Neural cell (in vitro differentiated cells): Measurements from ENCODE around the gene GABRB2. TPM values are rescaled to one million over a fixed set of nuclear protein-coding genes. Genes with fewer than 3 reads are reported as not detected.

Source experiments
- H2AFZ ChIP-seq: fragments of 200-600, 300-800 bp; sonication (generic), shearing (Covaris generic); 2 replicates; pipeline ENCODE4 v1.6.0; 2014; ENCODE audit warnings: low read depth, mild to moderate bottlenecking, antibody characterized with exemption, low read length, moderate library complexity
- H3F3A ChIP-seq: fragments of 200-600 bp; shearing (Covaris generic); 2 replicates; pipeline ENCODE4 v1.6.1; 2016; ENCODE audit warnings: mild to moderate bottlenecking, moderate library complexity, mixed read lengths, antibody characterized with exemption, low read length; ENCODE audit not compliant: insufficient read depth, poor library complexity, severe bottlenecking
- H3K27ac ChIP-seq: fragments of 200-600, 300-800 bp; sonication (generic), shearing (Covaris generic); 2 replicates; pipeline ENCODE4 v1.5.1; 2014; ENCODE audit warnings: mild to moderate bottlenecking, low read length, moderate library complexity
- H3K27me3 ChIP-seq: fragments of 300-800, 200-600 bp; sonication (generic), shearing (Covaris generic); 2 replicates; pipeline ENCODE4 v1.6.0; 2014; ENCODE audit warnings: mild to moderate bottlenecking, low read depth, low read length, moderate library complexity; ENCODE audit not compliant: insufficient read depth
- H3K36me3 ChIP-seq: fragments of 300-800, 200-600 bp; sonication (generic), shearing (Covaris generic); 2 replicates; pipeline ENCODE4 v1.5.1; 2014; ENCODE audit warnings: mild to moderate bottlenecking, antibody characterized with exemption, low read length, moderate library complexity; ENCODE audit not compliant: insufficient read depth
- H3K4me2 ChIP-seq: fragments of 300-800, 200-600 bp; sonication (generic), shearing (Covaris generic); 2 replicates; pipeline ENCODE4 v1.6.0; 2014; ENCODE audit warnings: mild to moderate bottlenecking, low read length
- H3K4me3 ChIP-seq: fragments of 300-800, 200-600 bp; sonication (generic), shearing (Covaris generic); 2 replicates; pipeline ENCODE4 v1.5.1; 2014; ENCODE audit warnings: mild to moderate bottlenecking, low read length, moderate library complexity
- H3K79me2 ChIP-seq: fragments of 200-600 bp; shearing (Covaris generic); replicated peaks from 2 replicates; pipeline ENCODE4 v1.6.0; 2014; ENCODE audit warnings: mild to moderate bottlenecking, low read length, moderate library complexity; ENCODE audit not compliant: insufficient read depth
- H3K9ac ChIP-seq: fragments of 300-800, 200-600 bp; sonication (generic), shearing (Covaris generic); 2 replicates; pipeline ENCODE4 v1.6.1; 2016; ENCODE audit warnings: mild to moderate bottlenecking, low read length, mixed read lengths
- H3K9me2 ChIP-seq: fragments of 200-600 bp; shearing (Covaris generic); 2 replicates; pipeline ENCODE4 v1.6.1; 2016; ENCODE audit warnings: mild to moderate bottlenecking, low read length, mixed read lengths; ENCODE audit not compliant: insufficient read depth
- H3K9me3 ChIP-seq: fragments of 200-600, 300-800 bp; sonication (generic), shearing (Covaris generic); 2 replicates; pipeline ENCODE4 v1.6.1; 2016; ENCODE audit warnings: mild to moderate bottlenecking, mixed run types, low read length, moderate library complexity, mixed read lengths
- H4K20me1 ChIP-seq: fragments of 200-600 bp; shearing (Covaris generic); 2 replicates; pipeline ENCODE4 v1.6.1; 2016; ENCODE audit warnings: mild to moderate bottlenecking, mixed run types; ENCODE audit not compliant: insufficient read depth
- CTCF ChIP-seq: fragments of 450-650 bp; IDR thresholded peaks from 2 replicates; pipeline ENCODE4 v1.5.1; 2014; ENCODE audit warnings: antibody characterized with exemption, mild to moderate bottlenecking, moderate library complexity; ENCODE audit not compliant: poor library complexity, severe bottlenecking
- EP300 ChIP-seq: fragments of 450-650 bp; conservative IDR thresholded peaks from 2 replicates; pipeline ENCODE4 v1.6.1; 2014; ENCODE audit warnings: antibody characterized with exemption, mild to moderate bottlenecking, moderate library complexity; ENCODE audit not compliant: poor library complexity, severe bottlenecking
- EZH2 ChIP-seq: fragments of 200-600, 300-800 bp; shearing (Covaris generic), sonication (generic); IDR thresholded peaks from 2 replicates; pipeline ENCODE4 v1.6.1; 2014; ENCODE audit warnings: antibody characterized with exemption, low read length, borderline replicate concordance, mild to moderate bottlenecking; ENCODE audit not compliant: insufficient read depth, poor library complexity, severe bottlenecking
- MXI1 ChIP-seq: fragments of 450-650 bp; conservative IDR thresholded peaks from 2 replicates; pipeline ENCODE4 v1.6.1; 2014; ENCODE audit warnings: antibody characterized with exemption, mild to moderate bottlenecking; ENCODE audit not compliant: poor library complexity, severe bottlenecking
- POLR2AphosphoS5 ChIP-seq: IDR thresholded peaks from 2 replicates; pipeline ENCODE4 v1.6.1; 2012
- RAD21 ChIP-seq: fragments of 450-650 bp; conservative IDR thresholded peaks from 2 replicates; pipeline ENCODE4 v1.6.1; 2014; ENCODE audit warnings: antibody characterized with exemption, mild to moderate bottlenecking, moderate library complexity
- REST ChIP-seq: IDR thresholded peaks from 2 replicates; pipeline ENCODE4 v1.6.1; 2012; ENCODE audit warnings: borderline replicate concordance
- SMC3 ChIP-seq: fragments of 450-650 bp; conservative IDR thresholded peaks from 2 replicates; pipeline ENCODE4 v1.6.1; 2014; ENCODE audit warnings: antibody characterized with exemption, mild to moderate bottlenecking, moderate library complexity; ENCODE audit not compliant: poor library complexity
- TAF1 ChIP-seq: IDR thresholded peaks from 2 replicates; pipeline ENCODE4 v1.6.1; 2012; ENCODE audit warnings: low read depth
- polyA plus RNA-seq: library from polyadenylated mRNA; depleted of rRNA; stranded (reverse); fragments of >200 nt; gene quantifications from 2 replicates; pipeline ENCODE4 v1.2.3, GENCODE V29; 2014

Gene GABRB2
- polyA plus RNA-seq, 1 donor from 2014 or later, result 106 TPM

- Histone ChIP-seq H3K9me2 (no peaks in the 10 kb centered on the region), H3K36me3 (no peaks in the 10 kb centered on the region), H3K27me3 (no peaks in the 10 kb centered on the region), H3K27ac (no peak overlapping the region), H2AFZ (no peak overlapping the region), H3K4me2 (no peak overlapping the region), H3K4me3 (no peak overlapping the region), H3K9me3 (no peaks in the 10 kb centered on the region), H3K79me2 (no peaks in the 10 kb centered on the region), H3K9ac (no peak overlapping the region), H3F3A (no peaks in the 10 kb centered on the region), H4K20me1 (no peaks in the 10 kb centered on the region)
- TF ChIP-seq REST (no peak), EP300 (no peak), TAF1 (no peak), POLR2AphosphoS5 (no peak), MXI1 (no peak), CTCF (no peak), EZH2 (no peak), SMC3 (no peak), RAD21 (no peak)
Observed at GRCh38 chr5:161411156-161411555, 135.4 kb downstream of the GABRB2 start.

- H3K9me2 ChIP-seq, result no peaks in the 10 kb centered on the region
- no peak overlapping the region for H3K4me3 ChIP-seq
- H2AFZ ChIP-seq, result no peak overlapping the region
- no peaks in the 10 kb centered on the region for H3K36me3 ChIP-seq
- no peaks in the 10 kb centered on the region for H4K20me1 ChIP-seq
- H3K9ac ChIP-seq, result no peak overlapping the region
- TF ChIP-seq RAD21 (no peak), EP300 (no peak), MXI1 (no peak), REST (no peak)
- no peaks in the 10 kb centered on the region for H3K79me2 ChIP-seq
- no peak overlapping the region for H3K4me2 ChIP-seq
- no peaks in the 10 kb centered on the region for H3K9me3 ChIP-seq
- no peak overlapping the region for H3K27ac ChIP-seq
- no peaks in the 10 kb centered on the region for H3F3A ChIP-seq
- no peaks in the 10 kb centered on the region for H3K27me3 ChIP-seq
Observed at GRCh38 chr5:161410640-161411039, 135.9 kb downstream of the GABRB2 start.
